NCI-H82 (cell line): Measurements from ENCODE around the gene CADPS.
A peak's percentile ranks its signal among the peaks of the same experiment; 100 is the strongest.

ENCODE experiments used
- DNase-seq: peaks from one replicate; lab custom pipeline; 2025; lab: John Stamatoyannopoulos, UW

CADPS gene

DNA sequence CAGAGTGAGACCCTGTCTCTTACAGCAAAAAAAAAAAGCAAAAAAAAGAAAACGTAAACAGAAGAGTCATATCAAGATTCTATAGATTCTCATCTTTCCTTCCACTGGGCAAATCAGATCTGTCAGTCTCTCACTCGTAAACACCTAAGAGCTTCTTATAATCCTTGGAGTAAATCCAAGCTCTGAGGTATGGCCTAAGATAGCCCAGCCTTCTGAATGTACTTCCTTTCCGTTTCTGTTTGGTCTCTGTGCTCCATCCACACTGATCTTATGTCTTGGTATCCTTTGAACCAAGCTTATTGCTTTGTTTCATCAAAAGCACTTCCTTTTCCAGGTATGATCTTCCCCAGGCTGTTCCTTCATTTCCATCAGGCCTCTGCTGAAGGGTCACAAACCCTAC lies 137.8 kb downstream of the CADPS start:
- DNase-seq: peak; percentile 55

DNA sequence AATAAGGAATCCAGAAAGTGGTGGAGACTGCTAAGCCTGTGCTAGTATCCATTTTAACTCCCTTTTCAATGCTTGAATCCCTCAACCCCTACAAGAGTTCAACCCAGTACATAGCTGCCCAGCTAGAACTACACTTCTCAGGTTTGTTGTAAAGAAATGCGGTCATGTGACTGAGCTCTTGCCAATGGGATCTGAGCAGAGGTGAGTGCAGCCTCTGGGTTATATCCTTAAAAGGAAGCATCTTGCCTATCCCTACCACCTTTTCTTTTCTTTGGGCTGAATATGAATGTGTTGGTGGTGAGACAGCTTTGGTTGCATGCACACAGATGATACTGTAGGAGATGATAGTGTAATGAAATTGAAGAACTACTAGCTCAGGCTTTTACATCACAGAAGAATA lies 139.7 kb downstream of the CADPS start:
- no peak for DNase-seq

DNA sequence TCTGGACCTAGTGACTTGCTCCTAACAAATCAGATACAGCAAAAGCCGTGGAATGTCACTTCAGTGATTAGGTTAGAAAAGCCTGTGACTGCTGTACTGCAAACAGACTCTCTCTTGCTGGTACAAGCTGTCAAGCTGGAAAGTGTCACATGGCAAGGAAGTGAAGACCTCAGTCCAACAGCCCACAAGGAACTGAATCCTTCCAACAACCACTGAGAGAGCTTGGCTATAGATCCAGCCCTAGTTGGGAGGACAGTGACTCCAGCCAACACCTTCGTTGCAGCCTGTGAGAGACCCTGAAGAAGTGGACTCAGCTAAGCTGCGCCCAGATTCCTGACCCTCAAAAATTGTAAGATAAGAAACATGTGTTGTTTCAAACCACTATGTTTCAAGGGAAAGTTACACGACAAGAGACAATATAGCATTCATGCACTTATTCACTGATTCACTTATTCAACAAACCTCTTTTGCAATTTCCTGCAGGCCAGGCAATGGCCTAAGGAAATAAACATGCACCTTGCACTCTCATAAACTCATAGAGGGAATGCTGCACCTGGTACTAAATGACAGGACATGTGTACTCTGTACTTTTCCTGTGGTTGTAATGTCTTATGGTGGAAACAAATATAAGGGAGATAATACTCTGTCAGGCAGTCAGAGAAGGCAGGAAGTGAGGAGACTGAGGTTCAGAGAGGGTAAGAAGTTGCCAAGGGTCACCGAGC lies 142.9 kb downstream of the CADPS start:
- no peak for DNase-seq

DNA sequence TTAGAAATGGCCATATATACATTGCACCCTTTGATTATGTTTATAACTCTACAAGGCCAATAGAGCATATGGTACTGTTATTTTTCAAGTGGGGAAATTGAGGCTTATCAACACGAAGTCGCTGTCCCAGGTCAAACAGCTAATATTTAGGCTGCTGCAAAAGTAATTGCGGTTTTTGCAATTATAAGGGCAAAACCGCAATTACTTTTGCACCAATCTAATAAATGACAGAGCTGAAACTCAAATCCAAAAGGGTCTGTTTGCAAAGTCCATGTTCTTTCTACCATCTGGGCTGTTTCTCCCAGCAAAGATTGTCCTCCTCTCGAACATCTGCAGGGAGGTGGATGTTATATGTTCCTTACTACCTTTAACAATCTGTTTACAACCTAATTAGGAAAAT lies 147.2 kb downstream of the CADPS start:
- no peak for DNase-seq

DNA sequence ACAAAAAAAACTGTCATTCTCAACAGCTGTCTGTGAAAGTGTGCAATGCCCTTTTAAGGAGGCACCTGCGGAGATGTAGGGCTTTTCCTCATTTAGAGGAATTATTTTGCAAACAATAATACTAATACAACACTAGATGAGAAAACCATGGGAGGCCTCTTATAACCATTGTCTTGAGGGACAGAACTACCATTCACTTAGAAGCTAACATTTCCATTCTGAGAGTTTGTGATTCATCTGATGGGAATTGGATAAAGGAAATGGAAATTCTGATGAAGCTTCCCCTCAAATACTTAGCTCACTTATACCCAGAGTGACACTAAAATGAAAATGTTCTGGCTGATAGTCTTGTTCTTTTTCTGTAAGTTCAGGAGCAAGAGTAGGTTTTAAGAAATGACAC lies 147.7 kb downstream of the CADPS start:
- DNase-seq: no peak

DNA sequence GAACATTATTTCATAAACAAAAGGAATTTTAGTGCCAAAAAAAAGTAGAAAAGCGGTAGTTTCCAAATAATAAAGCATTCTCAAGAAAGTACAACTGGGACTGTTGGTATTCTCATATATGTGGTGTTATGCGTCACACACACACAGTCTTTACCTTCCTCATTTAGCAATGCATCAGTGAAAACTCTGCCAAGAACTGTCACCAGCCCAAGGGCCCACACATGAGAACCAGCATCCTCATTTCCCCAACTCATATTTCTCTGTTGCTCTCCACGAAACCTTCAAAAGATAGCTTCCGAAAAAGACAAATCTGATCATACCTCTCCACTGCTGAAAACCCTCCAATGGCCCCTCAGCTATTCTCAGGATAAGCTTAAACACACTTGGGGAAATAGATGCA lies 150.7 kb downstream of the CADPS start:
- no peak for DNase-seq

DNA sequence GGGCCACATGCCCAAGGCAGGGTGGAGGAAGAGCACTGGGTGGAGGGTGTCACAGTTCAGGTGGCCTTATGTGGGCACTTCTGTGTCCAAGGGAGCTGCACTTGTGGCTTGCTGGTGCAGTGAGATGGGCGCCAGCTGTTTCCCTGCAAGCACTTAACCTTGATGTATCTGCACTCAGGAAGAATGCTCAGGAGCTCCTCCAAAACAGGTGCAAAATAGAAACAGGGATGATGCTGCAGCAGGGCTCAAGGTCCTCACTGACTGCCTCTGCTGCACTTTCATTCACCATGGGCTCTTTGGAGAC lies 151.3 kb downstream of the CADPS start:
- no peak for DNase-seq

DNA sequence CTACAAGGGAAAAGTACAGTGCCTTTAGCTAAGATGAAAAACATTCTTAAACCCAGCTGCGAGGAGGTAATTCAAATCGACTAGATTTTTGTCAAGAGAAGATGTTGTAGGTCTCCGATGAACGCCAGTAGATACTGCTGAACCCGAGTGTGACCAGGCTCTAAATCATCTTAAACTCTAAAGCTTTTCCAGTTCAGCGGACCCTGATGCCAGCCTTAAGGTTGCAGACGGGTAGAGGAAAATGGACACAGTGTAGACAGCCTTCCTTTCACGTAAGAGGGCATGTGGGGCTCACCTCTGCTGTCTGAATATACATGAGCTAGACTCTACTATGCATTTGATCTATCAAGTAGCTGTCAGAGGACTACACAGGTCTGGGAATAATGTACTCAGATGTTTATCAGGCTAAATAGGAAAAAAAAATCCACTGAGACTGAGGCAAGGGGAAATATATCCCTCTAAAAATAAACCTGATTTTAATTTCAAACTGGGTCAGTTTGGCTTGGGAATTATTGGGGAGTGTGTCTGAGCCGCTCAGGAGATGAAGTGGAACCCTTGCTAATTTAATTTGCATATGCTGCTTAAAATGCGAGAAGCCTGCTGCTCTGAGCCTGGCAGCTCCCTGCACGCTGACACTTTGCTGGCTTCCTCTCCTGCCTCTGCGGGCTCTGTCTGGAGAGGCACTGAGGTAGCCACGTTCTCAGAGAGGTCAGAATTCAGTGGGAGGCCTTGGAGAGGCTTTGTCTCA lies 151.9 kb downstream of the CADPS start:
- peak; percentile 9 for DNase-seq

DNA sequence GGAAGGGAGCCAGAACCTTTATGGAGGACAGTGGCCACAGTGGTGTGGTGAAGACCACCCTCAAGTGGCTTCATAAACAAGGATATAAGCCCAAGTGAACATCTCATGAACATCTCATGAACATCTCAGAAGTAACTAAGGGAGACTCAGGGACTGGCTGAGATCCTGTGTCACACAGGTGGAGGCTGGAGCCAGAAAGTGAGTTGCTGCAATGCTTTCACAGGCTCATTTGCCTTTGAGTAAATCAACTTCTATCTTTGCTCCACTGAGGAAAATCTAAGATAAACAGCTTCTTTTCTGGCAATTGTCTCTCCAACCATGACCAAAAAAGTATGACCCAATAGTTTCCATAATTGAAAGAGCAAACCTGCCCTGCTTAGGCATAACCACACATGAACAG lies 152.9 kb downstream of the CADPS start:
- DNase-seq: no peak

DNA sequence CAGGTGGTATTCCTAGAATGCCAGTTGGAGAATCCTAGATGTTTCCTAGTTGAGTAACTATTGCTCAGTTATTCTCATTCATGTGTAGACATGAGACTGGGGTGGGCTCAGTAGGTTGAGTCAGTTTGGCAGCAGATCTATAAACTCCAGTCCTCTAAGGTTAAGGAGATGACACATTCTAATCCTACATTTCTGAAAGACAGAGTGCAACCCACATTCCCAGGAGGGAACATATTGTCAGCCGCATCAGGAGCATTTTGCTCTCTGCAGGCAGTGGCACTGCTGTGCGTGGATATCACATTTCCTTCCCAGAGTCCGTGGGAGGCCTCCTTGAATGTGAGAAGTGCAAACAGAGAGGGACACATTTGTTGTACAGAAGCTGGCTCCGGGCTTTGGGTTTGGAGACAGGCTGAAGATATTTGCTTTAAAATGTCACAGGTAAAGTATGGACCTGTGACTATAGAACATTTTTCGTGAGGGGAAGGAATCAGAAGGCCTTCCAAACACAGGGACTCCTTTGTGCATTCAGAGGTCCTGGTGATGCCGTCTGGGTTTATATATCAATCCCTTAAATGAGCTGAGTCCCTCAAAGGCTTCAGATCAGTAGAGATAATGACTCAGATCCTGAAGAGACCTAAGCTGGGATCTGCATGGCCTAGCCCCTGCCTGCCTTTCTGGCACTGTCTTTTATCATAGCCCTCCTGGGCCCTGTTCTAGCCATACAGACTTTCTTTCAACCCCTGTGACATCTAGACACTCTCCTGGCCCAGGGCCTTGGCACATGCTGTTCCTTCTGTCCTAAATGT lies 156.5 kb downstream of the CADPS start:
- DNase-seq: peak; percentile 36

DNA sequence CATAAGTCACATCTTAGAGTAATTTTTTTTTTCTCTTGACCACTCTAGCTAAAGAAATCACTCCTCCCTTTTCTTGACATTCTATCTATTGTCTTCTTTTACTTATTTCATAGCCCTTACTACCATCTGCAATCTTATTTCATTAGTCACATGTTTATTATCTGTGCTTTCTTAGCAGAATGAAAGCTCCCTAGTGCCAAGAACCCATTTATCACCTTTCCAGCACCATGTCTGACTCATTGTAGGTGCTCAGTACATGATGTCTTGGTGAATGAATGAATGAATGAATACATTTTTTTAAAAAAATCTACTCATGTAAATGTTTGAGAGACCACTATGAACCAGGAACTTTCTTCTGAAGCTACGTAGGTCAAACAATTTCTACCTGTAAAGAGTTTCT lies 157.2 kb downstream of the CADPS start:
- DNase-seq: no peak

DNA sequence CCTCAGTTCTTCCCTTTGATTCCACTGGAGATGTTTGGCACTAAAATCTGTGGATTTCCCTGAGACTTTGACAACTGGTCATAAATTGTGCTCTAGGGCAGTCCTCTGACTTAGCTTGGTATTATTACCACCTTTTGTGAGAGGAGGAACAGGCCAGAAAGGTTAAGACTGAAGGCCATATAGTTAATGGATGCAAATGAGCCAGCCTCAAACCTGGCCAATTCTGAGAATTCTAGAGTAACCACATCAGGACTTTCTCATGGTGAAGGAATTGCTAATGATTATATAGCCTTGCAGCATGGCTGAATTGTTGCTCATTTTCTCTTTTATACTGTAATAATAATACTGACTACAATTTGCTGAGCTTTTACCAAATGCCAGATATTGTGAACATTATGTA lies 162.5 kb downstream of the CADPS start:
- peak; percentile 36 for DNase-seq

DNA sequence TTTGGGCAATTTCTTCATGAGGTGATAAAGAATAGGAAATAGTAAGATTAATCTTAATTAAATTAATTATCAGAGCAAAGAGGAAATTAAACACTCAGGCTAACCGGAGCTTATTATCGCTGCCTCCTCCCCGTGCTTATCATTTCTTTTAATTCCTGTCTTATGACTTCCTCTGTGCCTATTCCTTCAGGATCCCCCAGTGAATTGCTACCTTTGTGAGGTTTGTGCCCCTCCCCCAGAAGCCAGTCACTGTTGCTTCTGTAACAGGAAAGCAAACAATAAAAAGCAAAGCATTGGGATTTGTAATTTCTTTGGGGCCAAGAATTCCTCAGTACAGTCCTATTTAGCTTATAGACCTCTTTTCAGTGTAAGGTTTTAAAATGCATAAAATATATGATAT lies 164.5 kb downstream of the CADPS start:
- peak; percentile 47 for DNase-seq

DNA sequence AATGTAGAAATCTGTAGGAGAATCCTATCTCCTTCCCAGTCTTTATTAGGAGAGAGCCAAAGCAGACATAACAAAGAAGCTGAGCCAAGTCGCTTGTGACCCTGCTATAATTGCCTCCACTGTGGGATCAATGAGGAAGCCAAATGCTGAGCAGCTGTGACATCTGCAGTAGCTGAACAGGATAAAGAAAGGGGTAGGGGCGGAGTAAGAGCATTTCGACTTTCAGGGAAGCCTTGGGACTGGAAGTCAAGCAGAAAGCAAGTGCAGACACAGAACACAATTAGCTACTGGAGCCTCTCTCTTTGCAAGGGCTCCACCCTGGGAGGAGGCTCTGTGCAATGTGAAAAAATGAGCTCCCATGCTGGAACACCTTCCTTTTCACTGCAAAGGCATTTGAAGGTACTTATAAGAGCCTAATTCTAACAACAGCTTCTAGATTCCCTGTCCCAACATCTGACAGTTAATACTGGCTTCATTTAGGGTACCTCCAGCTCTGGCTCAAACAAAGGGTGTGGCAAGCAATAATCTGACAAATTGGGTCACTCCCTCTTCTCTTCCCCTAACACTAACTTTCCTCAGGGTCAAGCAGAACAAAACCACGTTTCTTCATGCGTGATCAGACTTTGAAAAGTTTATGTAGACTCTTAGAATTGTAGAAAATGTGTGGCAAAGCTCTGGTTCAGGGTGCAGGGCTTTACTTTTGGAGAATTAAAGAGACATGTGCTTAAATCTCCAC lies 166.4 kb downstream of the CADPS start:
- peak; percentile 94 for DNase-seq

DNA sequence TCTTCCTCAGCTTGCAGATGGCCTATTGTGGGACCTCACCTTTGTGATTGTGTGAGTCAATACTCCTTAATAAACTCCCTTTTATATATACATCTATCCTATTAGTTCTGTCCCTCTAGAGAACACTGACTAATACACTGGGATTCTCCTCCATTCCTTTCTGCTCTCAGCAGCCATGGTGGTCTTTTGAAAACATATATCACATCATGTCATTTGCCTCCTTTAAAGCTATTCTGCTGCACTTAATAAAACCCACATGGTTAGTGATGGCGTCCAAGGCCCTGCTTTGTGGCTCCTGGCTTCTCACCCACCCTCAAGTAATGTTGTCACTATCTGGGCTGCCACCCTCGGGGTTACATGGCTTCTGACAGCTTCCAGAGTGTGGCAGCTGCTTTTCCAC lies 169.5 kb downstream of the CADPS start:
- DNase-seq: no peak

DNA sequence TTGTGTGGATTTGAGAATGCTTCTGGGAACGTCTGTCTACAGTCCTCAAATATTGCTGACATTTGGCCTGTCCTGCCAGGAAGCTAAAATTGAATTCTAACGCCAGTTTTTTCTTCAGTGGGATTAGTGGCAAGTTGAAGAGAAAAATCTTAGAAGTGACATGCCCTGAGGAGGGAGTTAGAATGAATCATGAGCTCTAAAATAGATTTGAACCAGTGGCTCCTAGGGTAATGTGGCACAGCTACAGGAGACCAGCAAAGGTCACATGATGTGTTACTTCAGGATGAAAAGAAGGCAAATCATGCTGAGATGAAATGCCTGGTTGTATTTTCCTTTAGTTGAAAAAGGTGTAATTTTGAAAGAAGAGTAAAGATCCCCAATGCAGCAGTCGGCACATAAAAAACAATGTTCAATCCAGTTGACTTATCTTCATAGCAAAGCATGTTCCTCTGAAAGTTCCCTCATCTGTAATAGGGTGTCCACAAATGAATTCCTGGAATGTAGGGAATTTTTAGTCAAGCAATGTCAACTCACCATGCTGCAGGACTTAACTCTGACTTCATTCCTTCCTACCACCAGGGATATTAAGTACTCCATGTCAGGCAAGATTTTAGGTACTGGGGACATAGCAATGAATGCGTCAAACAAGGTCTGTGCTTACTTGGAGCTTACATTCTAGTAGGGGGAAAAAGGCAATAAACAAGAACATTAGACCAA lies 171.6 kb downstream of the CADPS start:
- DNase-seq: no peak

DNA sequence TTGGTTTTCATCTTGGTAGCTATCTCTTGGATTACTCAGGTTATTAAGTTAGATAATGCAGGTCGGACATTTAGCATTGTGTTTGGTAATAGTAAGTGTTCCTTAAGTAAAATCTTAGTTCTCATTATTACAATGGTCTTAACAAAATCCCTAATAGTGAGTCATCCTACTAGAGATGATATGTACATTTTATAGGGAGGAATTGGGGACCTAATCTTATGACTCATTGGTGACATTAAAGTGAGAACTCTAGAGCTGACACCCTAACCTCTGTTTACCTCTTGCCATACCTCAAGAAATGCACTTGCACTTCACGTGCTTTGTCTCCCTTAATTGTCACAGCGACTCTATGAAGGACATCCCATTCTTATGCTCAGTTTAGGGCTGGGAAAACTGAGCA lies 174.9 kb downstream of the CADPS start:
- no peak for DNase-seq

DNA sequence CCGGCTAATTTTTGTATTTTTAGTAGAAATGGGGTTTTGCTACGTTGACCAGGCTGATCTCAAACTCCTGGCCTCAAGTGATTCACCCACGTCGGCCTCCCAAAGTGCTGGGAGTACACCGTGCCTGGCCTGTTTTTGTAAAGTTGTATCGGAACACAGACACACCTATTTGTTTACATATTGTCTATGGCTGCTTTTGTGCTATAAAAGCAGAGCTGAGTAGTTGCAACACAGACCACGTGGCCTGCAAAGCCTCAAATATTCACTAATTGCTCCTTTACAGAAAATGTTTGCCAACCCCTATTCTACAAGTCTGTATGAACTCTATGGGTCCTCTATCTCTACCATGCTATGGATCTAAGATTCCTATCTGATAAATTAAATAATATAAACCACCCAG lies 175.5 kb downstream of the CADPS start:
- no peak for DNase-seq

DNA sequence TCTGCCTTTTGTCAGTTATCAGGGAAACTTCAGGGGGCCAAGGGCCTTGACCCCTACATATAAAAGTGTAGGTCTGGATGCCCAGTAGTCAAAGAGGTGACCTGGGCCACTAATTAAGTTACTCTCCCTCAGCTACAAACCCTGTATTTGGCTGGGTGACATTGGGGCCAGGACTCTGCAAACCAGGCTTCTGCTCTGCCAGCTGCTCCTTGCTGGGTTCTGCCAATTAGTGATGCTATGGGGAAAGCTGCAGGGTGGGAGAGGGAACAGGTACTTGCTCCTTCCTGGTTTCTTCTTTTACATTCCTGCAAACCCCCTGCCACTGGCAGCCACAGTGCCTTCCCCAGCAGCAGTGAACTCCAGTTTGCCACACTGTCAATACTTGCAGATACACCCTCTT lies 179.2 kb downstream of the CADPS start:
- no peak for DNase-seq

DNA sequence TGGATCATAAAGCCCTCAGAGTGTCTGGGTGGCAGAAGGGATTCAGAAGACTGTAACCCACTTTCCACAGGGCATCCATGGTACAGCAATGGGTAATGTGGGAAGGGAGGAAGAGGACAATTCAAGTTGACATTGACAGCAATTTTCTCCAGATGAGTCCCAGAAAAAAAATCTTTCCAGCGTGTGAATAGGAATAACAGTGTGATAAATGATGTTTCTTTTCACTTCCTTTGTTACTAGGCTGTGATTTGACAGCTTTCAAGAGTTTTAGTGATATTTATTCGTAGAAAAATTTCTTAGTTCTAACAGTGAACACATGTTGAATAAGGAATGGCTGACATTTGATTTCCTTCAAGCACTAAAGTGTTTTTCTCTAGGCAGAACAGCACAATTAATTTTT lies 186.4 kb downstream of the CADPS start:
- DNase-seq: no peak

DNA sequence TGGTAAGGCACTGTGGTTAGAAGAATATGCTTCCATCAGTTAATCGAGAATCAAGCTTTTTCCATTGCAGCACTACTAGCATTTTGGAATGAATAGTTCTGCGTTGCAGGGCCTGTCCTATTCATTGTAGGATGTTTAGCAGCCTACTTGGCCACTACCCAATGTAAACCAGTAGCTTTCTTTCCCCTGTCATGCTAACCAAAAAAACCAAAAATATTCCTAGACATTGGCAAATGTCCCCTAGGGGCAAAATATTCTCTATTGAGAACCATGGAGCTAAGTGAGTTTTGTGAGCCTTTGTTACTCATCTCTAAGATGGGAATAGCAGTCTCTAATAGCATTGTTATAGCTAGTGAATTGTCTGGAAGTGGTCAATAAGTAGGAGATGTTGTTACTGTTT lies 187.2 kb downstream of the CADPS start:
- no peak for DNase-seq
